Dedifferentiated amniotic fluid mesenchymal stem cell (primary cell): ENCODE results near the gene NDUFA7.
"Not testable (repeated sequence)": the region's sequence is repeated elsewhere in the genome, so short reads cannot be mapped to it uniquely, and the experiment has no call there.

Experiments
- DNase-seq: peaks from one replicate; pipeline ENCODE4 v3.0.0-alpha.2; 2016; ENCODE audit errors: extremely low spot score

The NDUFA7 gene

DNA sequence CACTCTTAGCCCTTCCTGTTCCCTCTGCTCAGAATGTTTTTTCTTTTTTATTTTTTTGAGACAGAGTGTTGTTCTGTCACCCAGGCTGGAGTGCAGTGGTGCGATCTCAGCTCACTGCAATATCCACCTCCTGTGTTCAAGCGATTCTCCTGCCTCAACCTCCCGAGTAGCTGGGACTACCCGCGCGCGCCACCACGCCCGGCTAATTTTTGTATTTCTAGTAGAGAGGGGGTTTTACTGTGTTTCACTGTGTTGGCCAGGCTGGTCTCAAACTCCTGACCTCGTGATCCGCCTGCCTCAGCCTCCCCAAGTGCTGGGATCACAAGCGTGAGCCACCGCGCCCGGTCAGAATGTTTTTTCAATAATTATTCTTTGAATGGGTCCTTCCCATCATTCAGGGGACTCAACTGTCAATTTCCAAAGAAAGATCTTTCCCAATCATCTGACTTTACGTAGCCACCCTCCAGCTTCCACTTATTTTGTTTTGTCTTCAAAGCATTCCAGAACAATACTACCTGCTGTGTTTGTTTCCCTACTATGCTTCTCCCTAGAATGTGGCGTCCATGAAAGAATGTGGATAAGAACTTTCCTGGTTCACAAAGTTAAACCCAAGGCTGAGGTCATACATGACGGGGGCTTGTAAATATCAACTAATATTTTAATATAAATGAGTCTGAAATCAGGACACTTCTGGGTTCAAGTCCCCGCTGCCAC, 1.2 kb downstream of the NDUFA7 start:
- DNase-seq: no peak

DNA sequence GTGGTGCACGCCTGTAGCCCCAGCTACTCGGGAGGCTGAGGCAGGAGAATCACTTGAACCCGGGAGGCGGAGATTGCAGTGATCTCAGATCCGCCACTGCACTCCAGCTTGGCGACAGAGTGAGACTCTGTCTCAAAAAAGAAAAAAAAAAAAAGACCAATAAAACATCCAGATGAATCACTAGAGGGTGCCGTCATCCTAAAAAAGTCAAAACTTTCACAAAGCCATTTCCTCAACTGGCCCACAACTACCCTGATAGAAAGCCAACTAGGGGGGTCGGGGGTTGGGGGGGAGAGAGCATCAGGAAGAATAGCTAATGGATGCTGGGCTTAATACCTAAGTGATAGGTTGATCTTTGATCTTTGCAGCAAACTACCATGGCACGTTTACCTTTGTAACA, 2.3 kb downstream of the NDUFA7 start:
- DNase-seq: not testable (repeated sequence)

DNA sequence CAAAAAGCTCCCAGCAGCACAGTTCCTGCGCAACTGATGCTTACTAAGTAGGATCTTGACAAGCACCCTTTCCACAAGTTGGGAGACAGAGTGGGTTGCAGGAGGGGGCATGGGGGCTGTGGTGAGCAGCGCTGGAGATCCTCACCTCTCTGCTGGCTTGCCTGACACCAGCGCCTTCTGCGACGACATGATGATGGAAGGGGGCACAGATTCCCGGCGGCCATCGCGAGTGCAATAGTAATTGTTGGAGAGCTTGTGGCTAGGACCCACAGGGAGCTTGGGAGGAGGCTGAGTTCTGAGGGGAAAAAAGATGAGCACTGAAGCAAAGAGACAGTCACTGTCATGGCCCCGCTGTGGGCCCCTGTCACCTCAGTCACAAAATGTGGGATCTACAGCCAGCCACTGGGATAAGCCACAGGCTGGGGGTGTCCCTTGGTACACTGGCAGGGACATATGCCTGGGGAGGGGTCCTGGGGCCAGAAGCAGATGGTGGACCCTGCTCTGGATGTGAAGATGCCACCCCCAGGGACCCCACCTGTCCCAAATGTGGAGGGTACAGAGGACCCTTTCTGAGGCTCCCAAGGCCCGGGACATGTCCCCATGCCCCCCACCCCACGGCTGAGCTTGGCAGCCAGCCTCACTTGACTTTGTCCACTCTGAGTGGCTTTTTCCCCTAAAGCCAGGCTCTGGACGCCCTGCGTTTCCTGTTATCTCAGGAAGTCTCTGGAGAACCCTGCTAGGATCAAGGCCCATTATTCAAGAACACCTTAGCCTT, 4.6 kb downstream of the NDUFA7 start:
- DNase-seq: no peak

DNA sequence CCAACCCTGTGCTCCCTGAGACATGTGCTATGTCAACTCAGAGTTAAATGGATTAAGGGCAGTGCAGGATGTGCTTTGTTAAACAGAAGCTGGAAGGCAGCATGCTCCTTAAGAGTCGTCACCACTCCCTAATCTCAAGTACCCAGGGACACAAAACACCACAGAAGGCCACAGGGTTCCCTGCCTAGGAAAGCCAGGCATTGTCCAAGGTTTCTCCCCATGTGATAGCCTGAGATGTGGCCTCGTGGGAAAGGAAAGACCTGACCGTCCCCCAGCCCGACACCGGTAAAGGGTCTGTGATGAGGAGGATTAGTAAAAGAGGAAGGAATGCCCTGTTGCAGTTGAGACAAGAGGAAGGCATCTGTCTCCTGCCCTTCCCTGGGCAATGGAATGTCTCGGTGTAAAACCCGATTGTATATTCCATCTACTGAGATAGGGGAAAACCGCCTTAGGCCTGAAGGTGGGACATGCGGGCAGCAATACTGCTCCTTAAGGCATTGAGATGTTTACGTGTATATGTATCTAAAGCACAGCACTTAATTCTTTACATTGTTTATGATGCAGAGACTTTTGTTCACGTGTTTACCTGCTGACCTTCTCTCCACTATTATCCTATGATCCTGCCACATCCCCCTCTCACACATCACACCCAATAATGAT, 6.1 kb downstream of the NDUFA7 start:
- DNase-seq: not testable (repeated sequence)

DNA sequence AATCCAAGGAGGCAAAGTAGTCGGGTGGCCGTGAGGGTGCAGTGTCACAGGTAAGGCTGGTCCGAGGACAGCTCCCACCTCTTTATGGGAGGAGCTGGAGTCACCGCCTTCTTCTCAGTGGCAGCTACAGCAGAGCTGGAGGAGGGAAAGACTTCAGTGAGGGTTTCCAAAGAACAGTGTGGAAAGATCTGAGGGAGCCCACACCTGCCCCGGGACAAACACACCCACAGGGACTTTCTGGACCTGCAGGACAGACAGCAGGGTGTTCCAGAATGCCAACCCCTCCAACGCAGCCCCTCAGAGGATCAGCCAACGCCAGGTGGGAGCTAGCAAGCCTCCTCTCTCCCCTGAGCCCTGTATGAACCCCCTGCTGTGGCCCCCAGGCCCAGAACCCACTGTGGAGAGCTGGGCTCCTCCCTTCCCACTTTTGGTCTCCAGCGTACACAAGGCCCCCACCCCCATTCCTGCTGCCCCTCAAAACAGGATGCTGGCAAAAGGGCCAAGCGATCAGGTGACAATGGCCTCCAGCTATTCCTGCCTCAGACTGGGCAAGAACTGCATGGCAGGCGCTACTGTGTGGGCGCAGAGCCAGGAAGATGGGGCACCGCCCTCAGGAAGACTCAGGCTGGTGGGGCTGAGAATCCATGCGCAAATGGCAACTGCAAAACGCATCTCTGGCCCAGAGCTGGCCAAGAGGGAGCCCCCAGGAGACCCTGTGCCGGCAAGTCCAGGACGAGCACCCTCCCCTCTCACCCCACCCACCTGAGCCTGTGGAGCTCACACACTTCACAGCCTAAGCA, 9.5 kb downstream of the NDUFA7 start:
- peak; percentile 11 for DNase-seq

DNA sequence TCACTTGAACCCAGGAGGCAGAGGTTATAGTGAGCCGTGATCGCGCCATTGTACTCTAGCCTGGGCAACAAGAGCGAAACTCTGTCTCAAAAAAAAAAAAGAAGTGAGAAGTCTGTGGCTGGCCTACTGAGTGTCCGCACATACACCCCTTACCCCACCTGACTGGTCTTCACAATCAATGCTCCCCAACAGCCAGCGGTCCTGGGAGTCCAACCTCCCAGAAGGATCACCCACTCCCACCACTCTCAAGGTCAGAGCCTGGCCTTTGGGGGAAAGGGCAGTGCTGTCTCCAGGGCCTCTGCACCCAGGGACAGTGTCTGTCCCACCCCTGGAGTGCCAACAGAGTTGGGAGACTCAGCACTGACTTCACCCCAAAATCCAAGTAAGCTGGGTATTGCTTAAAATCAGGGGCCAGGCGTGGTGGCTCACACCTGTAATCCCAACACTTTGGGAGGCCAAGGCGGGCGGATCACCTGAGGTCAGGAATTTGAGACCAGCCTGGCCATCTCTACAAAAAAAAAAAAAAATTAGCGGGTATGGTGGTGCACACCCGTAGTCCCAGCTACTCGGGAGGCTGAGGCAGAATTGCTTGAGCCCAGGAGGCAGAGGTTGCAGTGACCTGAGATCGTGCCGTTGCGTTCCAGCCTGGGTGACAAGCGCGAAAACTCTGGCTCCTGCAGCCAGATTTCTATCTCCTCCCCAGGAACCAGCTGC, 10.7 kb downstream of the NDUFA7 start:
- no peak for DNase-seq

DNA sequence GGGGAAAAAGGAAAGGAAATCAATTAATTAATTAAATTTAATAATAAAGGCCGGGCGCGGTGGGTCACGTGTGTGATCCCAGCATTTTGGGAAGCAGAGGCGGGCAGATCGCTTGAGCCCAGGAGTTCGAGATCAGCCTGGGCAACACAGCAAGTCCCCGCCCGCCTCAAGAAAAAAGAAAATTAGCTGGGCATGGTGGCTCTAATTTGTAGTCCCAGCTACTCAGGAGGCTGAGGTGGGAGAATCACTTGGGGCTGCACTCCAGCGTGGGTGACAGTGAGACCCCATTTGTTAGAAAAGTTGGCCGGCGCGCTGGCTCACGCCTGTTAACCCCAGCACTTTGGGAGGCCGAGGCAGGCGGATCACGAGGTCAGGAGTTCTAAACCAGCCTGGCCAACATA, 12.3 kb downstream of the NDUFA7 start:
- DNase-seq: no peak

DNA sequence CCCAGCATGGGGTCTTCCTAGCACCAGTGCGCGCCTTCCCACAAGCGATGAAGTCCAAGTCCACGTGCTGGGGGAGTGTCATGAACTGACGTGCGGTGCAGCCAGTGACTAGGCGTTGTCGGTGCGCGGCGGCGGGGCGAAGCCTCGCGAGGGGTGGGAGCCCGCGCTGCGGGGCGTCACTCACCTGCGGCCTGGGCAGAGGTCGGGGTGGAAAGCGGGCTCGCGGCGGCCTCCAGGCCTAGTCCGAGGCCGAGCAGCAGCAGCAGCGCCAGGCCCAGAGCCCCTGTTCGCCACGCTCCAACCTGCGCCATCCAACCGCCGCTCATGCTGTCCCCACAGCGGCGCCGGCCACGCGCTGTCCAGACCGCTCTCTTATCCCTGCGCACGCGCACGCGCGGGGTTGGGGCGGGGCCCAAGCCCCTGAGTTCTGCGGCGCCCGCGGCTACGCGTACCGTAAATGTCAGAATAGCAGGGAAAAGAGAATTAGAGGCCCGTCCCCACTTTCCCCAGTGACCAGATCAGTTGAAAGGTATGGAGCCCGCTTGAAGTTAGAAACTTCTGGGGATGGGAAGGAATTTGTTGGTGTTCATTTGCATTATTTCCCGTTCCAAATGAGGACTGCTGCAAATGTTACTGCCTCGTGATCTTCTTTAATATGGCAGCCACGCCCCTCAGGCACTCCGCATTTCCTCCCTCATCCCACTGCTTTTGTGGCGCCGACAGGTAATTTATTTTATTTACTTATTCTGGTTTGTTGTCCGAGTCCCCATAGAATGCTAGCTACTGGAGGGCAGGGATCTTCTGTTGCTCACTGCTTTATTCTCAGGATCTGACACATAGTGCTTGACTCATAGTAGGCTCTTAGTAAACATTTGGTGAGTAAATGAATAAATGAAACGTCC, 13.0 kb downstream of the NDUFA7 start, which contains the start of gene CD320:
Gene CD320, minus strand, starts transcription at position 394 of the 902 bp plus-strand sequence. Its CDS starts 68 bp downstream, at position 326.
- DNase-seq: peak; percentile 83

DNA sequence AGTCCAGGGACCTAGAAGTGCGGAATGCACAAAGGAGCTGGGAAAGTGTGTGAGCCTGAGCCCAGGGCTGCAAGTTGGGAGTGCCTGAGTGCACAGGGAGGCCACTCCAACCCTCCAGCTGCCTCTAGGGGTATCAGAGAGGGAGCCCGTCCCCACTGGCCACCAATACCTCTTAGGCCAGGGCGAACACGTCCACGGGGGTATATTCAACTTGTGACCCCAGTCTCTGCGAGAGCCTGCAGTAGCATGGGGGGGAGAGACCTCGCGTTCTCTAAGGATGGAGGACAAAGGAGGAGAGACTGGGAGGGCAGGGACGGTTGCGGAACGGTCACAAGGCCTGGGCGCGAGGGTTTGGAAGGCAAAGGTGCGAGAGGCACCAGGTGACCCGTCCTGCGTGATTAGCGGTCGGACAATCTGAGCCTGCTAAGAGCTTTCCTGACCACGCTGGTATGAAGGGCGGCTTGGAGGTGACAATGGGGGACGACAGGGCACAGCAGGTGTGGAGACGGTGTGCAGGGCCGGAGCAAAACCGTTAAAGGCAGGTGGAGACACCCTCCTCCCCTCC, 13.7 kb downstream of the NDUFA7 start:
- peak; percentile 14 for DNase-seq

DNA sequence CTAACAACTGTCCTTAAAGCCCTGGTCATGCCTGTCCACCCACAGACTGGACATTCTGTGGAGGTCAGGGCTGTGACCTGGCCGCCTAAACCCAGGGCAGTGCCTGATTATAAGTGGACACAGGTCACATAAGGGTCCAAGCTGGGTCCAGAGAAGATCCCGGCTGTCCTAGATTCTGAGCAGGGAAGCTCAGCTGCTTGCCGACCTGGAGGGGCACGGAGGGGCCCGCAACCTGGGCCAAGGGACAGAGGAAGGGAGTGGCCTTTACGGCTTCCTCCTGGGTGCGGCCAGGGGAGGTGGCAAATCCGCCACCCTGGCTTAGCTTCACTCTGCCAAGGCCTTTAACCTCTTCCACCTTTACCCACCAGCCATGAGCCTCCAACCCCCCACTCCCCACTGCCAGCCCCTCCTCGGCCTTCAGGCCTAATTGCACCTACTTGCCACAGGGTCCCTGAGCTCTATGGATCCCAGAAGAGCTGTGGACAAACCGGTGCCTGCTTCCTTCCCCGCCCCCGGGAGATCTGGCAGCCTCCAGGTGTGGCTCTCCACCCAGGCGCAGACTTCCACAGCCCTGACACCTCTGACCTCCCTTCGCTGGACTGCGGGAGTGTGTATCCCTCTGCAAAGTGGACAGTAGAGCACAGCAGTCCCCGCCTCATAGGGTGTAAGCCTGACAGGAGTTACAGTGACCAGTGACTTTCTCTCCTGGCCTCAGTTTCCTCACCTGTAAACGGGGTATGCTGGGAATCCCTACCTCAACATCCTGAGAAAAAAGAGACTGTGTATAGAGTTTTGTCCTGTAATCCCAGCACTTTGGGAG, 14.7 kb downstream of the NDUFA7 start:
- peak; percentile 5 for DNase-seq

DNA sequence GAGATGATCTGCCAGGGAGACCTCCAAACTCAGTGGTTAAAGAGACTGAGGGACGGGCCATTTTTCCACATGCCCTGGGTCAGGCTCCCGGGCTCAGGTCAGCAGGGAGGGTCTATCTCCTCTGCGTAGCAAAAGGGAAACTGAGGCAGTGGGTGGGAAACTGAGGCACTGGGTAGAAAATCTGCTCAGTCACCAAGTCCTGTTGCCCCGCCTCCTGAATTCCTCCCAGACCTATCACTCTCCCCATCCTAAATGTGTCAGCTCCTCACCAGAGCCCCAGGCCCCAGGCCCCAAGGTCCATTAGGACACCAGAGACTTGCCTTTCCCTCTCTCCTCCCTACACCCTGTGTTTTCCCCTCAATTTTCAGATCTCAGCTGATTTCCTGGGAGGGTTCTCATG, 15.4 kb downstream of the NDUFA7 start:
- DNase-seq: peak; percentile 9

DNA sequence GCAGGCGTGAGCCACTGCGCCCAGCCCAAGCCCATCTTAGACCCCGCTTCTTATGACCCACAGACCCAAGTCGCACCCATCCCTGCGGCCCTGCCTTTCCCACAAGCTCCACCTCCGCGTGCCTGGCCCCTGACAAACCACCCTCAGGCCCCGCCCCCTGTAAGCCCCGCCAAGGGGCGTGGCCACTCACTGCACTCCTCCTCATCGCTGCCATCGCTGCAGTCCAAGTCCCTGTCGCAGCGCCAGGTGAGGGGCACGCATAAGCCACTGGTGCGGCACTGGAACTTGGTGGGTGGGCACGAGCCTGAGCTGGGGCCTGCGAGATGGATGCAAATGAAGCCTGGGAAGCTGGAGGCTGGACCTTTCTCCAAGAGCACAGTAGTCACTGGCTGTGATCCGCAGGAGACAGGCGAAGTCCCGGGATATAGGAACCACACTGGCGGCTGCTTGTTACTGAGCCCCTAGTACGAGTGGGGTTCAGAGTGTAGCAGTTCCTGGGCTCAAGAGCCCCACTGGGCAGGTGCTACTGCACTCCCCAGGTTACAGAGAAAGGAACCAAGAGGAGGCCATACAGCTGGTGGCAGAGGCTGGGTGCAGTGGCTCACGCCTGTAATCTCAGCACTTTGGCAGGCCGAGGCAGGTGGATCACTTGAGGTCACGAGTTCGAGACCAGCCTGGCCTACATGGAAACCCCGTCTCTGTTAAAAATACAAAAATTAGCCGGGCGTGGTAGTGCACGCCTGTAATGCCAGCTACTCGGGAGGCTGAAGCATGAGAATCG, 16.1 kb downstream of the NDUFA7 start:
- peak; percentile 9 for DNase-seq

DNA sequence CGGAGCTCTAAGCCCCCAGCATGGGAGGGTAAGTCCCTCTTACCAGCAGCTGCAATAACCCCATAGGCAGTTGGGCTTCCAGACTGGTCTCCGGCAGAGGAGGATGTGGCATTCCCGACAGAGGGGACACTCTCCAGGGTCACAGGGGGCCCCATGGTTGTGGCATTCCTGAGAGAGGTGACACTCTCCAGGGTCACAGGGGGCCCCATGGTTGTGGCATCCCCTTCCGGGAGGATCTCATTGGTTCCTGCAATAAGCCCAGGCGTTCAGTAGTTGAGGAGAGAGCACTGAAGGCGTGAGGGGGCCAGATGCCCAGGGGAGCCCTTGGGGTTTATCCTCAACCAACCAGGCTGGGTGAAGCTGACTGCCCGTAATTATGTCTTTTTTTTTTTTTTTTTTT, 18.4 kb downstream of the NDUFA7 start:
- DNase-seq: peak; percentile 5

DNA sequence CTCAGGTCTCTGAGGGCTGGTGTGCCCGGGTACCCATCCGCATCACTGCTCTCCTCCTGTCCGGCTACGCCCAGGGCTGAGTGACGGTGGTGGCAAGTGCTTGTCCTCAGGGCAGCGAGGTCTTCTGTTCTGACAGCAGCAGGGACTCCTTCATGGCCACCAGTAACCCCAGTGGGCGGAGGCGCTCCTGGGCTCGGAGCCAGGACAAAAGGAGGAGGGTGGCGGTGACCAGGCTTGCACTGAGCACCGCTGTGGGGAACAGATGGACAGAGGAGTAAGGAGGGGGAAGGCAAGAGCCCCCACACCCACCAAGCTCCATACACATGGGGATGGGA, 18.9 kb downstream of the NDUFA7 start:
- no peak for DNase-seq

DNA sequence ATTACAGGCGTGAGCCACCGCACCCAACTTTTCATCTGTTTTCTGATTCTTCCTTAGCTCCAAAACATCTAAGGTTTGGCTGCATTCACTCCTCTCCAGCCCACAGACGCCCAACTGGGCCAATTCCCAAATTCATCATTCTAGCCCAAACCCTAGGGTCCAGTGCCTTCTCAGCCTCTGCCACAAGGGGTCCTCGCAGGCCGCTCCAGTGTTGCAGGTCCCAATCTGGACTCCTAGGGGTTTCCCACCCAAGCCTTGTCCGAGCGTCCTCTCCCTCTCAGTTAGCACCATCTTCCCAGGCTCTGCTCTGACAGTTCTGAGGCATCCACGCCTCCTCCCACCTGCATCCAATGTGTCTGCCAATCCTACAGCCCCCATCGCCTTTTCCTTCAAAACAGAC, 29.8 kb downstream of the NDUFA7 start:
- DNase-seq: not testable (repeated sequence)

DNA sequence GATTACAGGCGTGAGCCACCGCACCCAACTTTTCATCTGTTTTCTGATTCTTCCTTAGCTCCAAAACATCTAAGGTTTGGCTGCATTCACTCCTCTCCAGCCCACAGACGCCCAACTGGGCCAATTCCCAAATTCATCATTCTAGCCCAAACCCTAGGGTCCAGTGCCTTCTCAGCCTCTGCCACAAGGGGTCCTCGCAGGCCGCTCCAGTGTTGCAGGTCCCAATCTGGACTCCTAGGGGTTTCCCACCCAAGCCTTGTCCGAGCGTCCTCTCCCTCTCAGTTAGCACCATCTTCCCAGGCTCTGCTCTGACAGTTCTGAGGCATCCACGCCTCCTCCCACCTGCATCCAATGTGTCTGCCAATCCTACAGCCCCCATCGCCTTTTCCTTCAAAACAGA, 44.7 kb downstream of the NDUFA7 start:
- not testable (repeated sequence) for DNase-seq

DNA sequence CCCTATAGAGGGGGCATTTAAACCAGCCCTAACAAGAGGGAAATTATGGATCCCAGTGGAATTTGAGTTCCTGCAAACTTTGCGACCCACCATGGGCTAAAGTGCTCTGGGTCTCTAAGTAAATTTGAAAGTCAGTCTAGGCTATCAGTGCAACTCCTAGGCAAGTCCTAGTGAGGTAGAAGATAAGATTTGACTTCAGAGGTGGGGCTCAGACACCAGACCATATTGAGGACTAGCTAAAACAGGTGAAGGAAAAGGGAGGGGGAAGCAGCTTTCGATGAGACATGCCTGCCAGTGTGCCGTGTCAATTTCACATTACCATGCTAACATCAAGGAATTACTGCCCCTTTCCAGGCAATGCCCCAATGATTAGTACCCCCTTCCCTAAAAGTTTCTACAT, 51.5 kb downstream of the NDUFA7 start:
- no peak for DNase-seq

DNA sequence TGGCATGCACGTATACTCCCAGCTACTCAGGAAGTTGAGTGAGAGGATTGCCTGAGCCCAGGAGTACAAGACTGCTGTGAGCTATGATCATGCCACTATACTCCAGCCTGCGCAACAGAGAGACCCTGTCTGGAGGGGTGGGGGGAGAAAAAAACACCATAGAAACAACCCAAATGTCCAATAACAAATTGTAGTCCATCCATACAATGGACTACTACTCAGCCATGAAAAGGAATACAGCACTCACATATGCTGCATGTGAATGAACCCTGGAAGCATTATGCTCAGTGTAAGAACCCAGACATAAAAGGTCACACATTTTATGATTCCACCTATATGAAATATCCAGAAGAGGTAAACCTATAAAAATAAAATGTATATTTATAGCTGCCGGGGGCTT, 55.3 kb downstream of the NDUFA7 start:
- no peak for DNase-seq
